H1 (cell line): ENCODE measurements around the gene DGKD. TPM values are rescaled to one million over a fixed set of nuclear protein-coding genes. Genes with fewer than 3 reads are reported as not detected.

ENCODE experiments used
- CTCF ChIA-PET: fragments of 300-600 bp; sonication (Branson Sonifier 250); formaldehyde crosslinking; loops from one replicate; lab custom pipeline; 2021; ENCODE audit not compliant: partially characterized antibody; lab: Charles Lee
- POLR2A ChIA-PET: fragments of 300-600 bp; sonication (Branson Sonifier 250); formaldehyde crosslinking; loops from one replicate; lab custom pipeline; 2021; ENCODE audit warnings: inconsistent platforms; ENCODE audit not compliant: partially characterized antibody; lab: Charles Lee
- DNase-seq, 2 experiments: peaks; one replicate each; pipeline versions ENCODE4 v3.0.0 to v3.0.0-alpha.2; 2010 to 2022; ENCODE audit warnings: low spot score in 2 of 2, low read depth in 1 of 2, mixed read lengths in 1 of 2
- FAIRE-seq: peaks from 2 replicates; lab custom pipeline; 2011; peaks lifted over from hg19 to GRCh38; lab: Jason Lieb, UNC
- H2AFZ ChIP-seq: 2 replicates; pipeline ENCODE4 v1.8.1; 2012; ENCODE audit warnings: low read length, inconsistent platforms
- H2AK5ac ChIP-seq: 2 replicates; pipeline ENCODE4 v1.6.1; 2013; ENCODE audit warnings: low read depth, low read length
- H2BK120ac ChIP-seq: replicated peaks from 2 replicates; pipeline ENCODE3; 2013; ENCODE audit warnings: low read depth, low read length, inconsistent platforms
- H2BK12ac ChIP-seq: 2 replicates; pipeline ENCODE4 v1.6.1; 2013; ENCODE audit warnings: low read depth, low read length
- H2BK15ac ChIP-seq: 2 replicates; pipeline ENCODE4 v1.6.1; 2013; ENCODE audit warnings: low read length
- H2BK20ac ChIP-seq: 2 replicates; pipeline ENCODE4 v1.6.1; 2013; ENCODE audit warnings: low read length
- H2BK5ac ChIP-seq: 2 replicates; pipeline ENCODE4 v1.6.1; 2013; ENCODE audit warnings: low read depth, low read length
- H3K14ac ChIP-seq: 2 replicates; pipeline ENCODE4 v1.6.1; 2013; ENCODE audit warnings: inconsistent platforms; ENCODE audit not compliant: insufficient read length
- H3K18ac ChIP-seq: 2 replicates; pipeline ENCODE4 v1.6.1; 2013; ENCODE audit warnings: low read length; ENCODE audit errors: extremely low read depth
- H3K23ac ChIP-seq: 2 replicates; pipeline ENCODE4 v1.6.1; 2013; ENCODE audit warnings: inconsistent platforms; ENCODE audit not compliant: insufficient read length
- H3K23me2 ChIP-seq: 2 replicates; pipeline ENCODE4 v1.6.1; 2013; ENCODE audit warnings: low read depth, low read length
- H3K27ac ChIP-seq: 2 replicates; pipeline ENCODE4 v1.6.1; 2011; ENCODE audit warnings: low read depth, low read length, inconsistent platforms
- H3K27me3 ChIP-seq, 4 experiments: replicated peaks in 1 of 4; 1 replicate in 1 of 4; 2 replicates in 3 of 4; pipeline versions ENCODE4 v1.6.1 to v1.8.1; 2011 to 2013; ENCODE audit warnings: low read length in 3 of 4, mild to moderate bottlenecking in 3 of 4, inconsistent platforms in 2 of 4, mixed read lengths in 2 of 4, moderate library complexity in 1 of 4; ENCODE audit not compliant: control insufficient read depth in 3 of 4, insufficient read depth in 3 of 4; ENCODE audit errors: extremely low read depth in 1 of 4
- H3K36me3 ChIP-seq, 4 experiments: 2 replicates each; pipeline versions ENCODE4 v1.6.1 to v1.8.1; 2011 to 2013; ENCODE audit warnings: mild to moderate bottlenecking in 4 of 4, low read length in 3 of 4, moderate library complexity in 2 of 4, control low read depth in 1 of 4, inconsistent platforms in 1 of 4; ENCODE audit not compliant: insufficient read depth in 4 of 4, control insufficient read depth in 2 of 4
- H3K4ac ChIP-seq: replicated peaks from 2 replicates; pipeline ENCODE3; 2013; ENCODE audit warnings: low read length, low read depth, mixed read lengths, inconsistent platforms; ENCODE audit not compliant: insufficient read length
- H3K4me1 ChIP-seq, 4 experiments: replicated peaks in 1 of 4; 1 replicate in 1 of 4; 2 replicates in 3 of 4; pipeline versions ENCODE4 v1.6.1 to v1.8.1; 2011 to 2013; ENCODE audit warnings: low read length in 3 of 4, inconsistent platforms in 2 of 4, mixed read lengths in 1 of 4; ENCODE audit not compliant: insufficient read depth in 4 of 4, control insufficient read depth in 3 of 4
- H3K4me2 ChIP-seq, 2 experiments: 2 replicates each; pipeline versions ENCODE4 v1.6.1 to v1.8.1; 2011 to 2013; ENCODE audit warnings: low read depth in 2 of 2, low read length in 2 of 2, control low read depth in 1 of 2, inconsistent platforms in 1 of 2, mild to moderate bottlenecking in 1 of 2; ENCODE audit not compliant: insufficient read depth in 1 of 2
- H3K4me3 ChIP-seq, 4 experiments: fragments of 200-600, 300-600 bp in 1 of 4; sonication (generic), shearing (Covaris generic), sonication (Bioruptor Twin) in 1 of 4; 2 replicates each; pipeline versions ENCODE4 v1.5.1 to v1.8.1; 2011 to 2016; ENCODE audit warnings: low read length in 4 of 4, low read depth in 3 of 4, control low read depth in 2 of 4, inconsistent platforms in 2 of 4, mild to moderate bottlenecking in 2 of 4, mixed read lengths in 1 of 4, moderate library complexity in 1 of 4; ENCODE audit not compliant: insufficient read depth in 2 of 4; ENCODE audit errors: extremely low read depth in 1 of 4
- H3K56ac ChIP-seq: replicated peaks from 2 replicates; pipeline ENCODE3; 2013; ENCODE audit warnings: low read depth, mild to moderate bottlenecking, mixed read lengths, low read length, inconsistent platforms; ENCODE audit not compliant: insufficient read length
- H3K79me1 ChIP-seq: 2 replicates; pipeline ENCODE4 v1.6.1; 2013; ENCODE audit warnings: low read depth, low read length, control low read depth
- H3K79me2 ChIP-seq, 2 experiments: 2 replicates each; pipeline versions ENCODE4 v1.6.1 to v1.8.1; 2012 to 2013; ENCODE audit warnings: low read length in 2 of 2, mild to moderate bottlenecking in 2 of 2, inconsistent platforms in 1 of 2; ENCODE audit not compliant: insufficient read depth in 2 of 2, control insufficient read depth in 1 of 2
- H3K9ac ChIP-seq, 4 experiments: replicated peaks in 1 of 4; 1 replicate in 1 of 4; 2 replicates in 3 of 4; pipeline versions ENCODE4 v1.6.1 to v1.8.1; 2011 to 2013; ENCODE audit warnings: low read depth in 3 of 4, low read length in 3 of 4, control low read depth in 2 of 4, mild to moderate bottlenecking in 2 of 4, moderate library complexity in 2 of 4, inconsistent platforms in 1 of 4; ENCODE audit errors: extremely low read depth in 1 of 4
- H3K9me3 ChIP-seq, 2 experiments: 2 replicates each; pipeline versions ENCODE4 v1.6.1 to v1.8.1; 2012 to 2013; ENCODE audit warnings: mild to moderate bottlenecking in 2 of 2, moderate library complexity in 2 of 2, control low read depth in 1 of 2, inconsistent platforms in 1 of 2, low read depth in 1 of 2, low read length in 1 of 2, mixed read lengths in 1 of 2; ENCODE audit not compliant: insufficient read depth in 2 of 2
- H4K20me1 ChIP-seq, 2 experiments: replicated peaks in 1 of 2; 2 replicates each; pipeline versions ENCODE3 to v1.8.1; 2011 to 2013; ENCODE audit warnings: inconsistent platforms in 2 of 2, low read length in 2 of 2, mild to moderate bottlenecking in 1 of 2; ENCODE audit not compliant: insufficient read depth in 2 of 2, control insufficient read depth in 1 of 2
- H4K5ac ChIP-seq: 2 replicates; pipeline ENCODE4 v1.6.1; 2013; ENCODE audit warnings: low read length, low read depth, mixed read lengths, inconsistent platforms; ENCODE audit not compliant: insufficient read length
- H4K8ac ChIP-seq: 2 replicates; pipeline ENCODE4 v1.8.0; 2013; ENCODE audit warnings: mild to moderate bottlenecking, moderate library complexity, low read length, inconsistent platforms; ENCODE audit not compliant: insufficient read depth; ENCODE audit errors: extremely low read depth
- H4K91ac ChIP-seq: replicated peaks from 2 replicates; pipeline ENCODE3; 2013; ENCODE audit warnings: low read length, mixed read lengths, inconsistent platforms; ENCODE audit not compliant: insufficient read length
- BRCA1 ChIP-seq: IDR thresholded peaks from 2 replicates; pipeline ENCODE4 v1.6.1; 2012; ENCODE audit warnings: low read depth, low read length, improper control_type of control experiment
- CBX8 ChIP-seq: fragments of 300-800, 300-1000 bp; sonication (generic); IDR thresholded peaks from 2 replicates; pipeline ENCODE4 v1.7.1; 2016; ENCODE audit warnings: low read depth, low read length, borderline replicate concordance
- FOSL1 ChIP-seq: IDR thresholded peaks from 2 replicates; pipeline ENCODE4 v1.6.1; 2011; ENCODE audit warnings: mild to moderate bottlenecking, low read depth, low read length, moderate library complexity; ENCODE audit not compliant: insufficient read depth
- HDAC6 ChIP-seq: IDR thresholded peaks from one replicate; pipeline ENCODE4 v1.7.1; 2012; ENCODE audit warnings: low read depth, mild to moderate bottlenecking, inconsistent platforms, low read length, moderate library complexity
- JUN ChIP-seq: IDR thresholded peaks from 2 replicates; pipeline ENCODE4 v1.6.1; 2011; ENCODE audit warnings: low read depth, mild to moderate bottlenecking, improper control_type of control experiment, low read length
- NRF1 ChIP-seq: IDR thresholded peaks from 2 replicates; pipeline ENCODE4 v1.6.1; 2011; ENCODE audit warnings: mild to moderate bottlenecking, low read depth, low read length, improper control_type of control experiment
- POLR2A ChIP-seq, 2 experiments: IDR thresholded peaks; 1 replicate in 1 of 2; 2 replicates in 1 of 2; pipeline ENCODE4 v1.6.1; 2011; ENCODE audit warnings: low read depth in 2 of 2, low read length in 2 of 2, mild to moderate bottlenecking in 2 of 2; ENCODE audit errors: control extremely low read depth in 1 of 2
- POU5F1 ChIP-seq: IDR thresholded peaks from 2 replicates; pipeline ENCODE4 v1.6.1; 2011; ENCODE audit warnings: low read depth, mild to moderate bottlenecking, low read length, moderate library complexity
- RFX5 ChIP-seq: IDR thresholded peaks from 2 replicates; pipeline ENCODE4 v1.6.1; 2011; ENCODE audit warnings: low read depth, low read length, improper control_type of control experiment, borderline replicate concordance
- RNF2 ChIP-seq: fragments of 200-900, 300-1000 bp; sonication (generic); IDR thresholded peaks from 2 replicates; pipeline ENCODE4 v1.7.1; 2016; ENCODE audit warnings: borderline replicate concordance, low read depth, mild to moderate bottlenecking, antibody characterized with exemption, low read length; ENCODE audit not compliant: poor library complexity, severe bottlenecking; ENCODE audit errors: missing control alignments
- SP4 ChIP-seq: IDR thresholded peaks from 2 replicates; pipeline ENCODE4 v1.6.1; 2012; ENCODE audit warnings: low read length, inconsistent platforms
- YY1 ChIP-seq: IDR thresholded peaks from 2 replicates; pipeline ENCODE4 v1.6.1; 2011; ENCODE audit warnings: low read depth, mild to moderate bottlenecking, low read length
- WGBS, 2 experiments: shearing (Covaris generic) in 1 of 2; methylation state at CpG; one replicate each; pipeline versions ENCODE4 v1.1.6 to v1.1.7; 2013 to 2015; ENCODE audit warnings: low lambda C conversion rate in 2 of 2, mixed read lengths in 2 of 2, inconsistent platforms in 1 of 2, low coverage in 1 of 2, missing lambda C conversion rate in 1 of 2; ENCODE audit not compliant: insufficient replicate concordance in 2 of 2, insufficient coverage in 1 of 2, insufficient read length in 1 of 2; ENCODE audit errors: extremely low coverage in 1 of 2, missing lambda C conversion rate in 1 of 2; 5-methylcytosine and 5-hydroxymethylcytosine counted together
- polyA plus RNA-seq, 7 experiments: library from polyadenylated mRNA; depleted of rRNA in 3 of 7; stranded (reverse) in 5 of 7; unstranded in 2 of 7; fragments of >200 nt in 5 of 7; fragments of 200-250 nt in 2 of 7; gene quantifications; 1 replicate in 5 of 7; 2 replicates in 1 of 7; 4 replicates in 1 of 7; pipeline versions ENCODE4 v1.2.1 to v1.2.3, GENCODE V29; 2011 to 2013; ENCODE audit warnings: missing spikeins in 2 of 7, mixed read lengths in 2 of 7
- total RNA-seq: library from RNA; stranded (reverse); fragmentation: NEBNext Ultra II Directional; extraction: Animal tissue kit (Norgen Biotek cat#: 25700); gene quantifications from 2 replicates; pipeline ENCODE4 v1.2.1, GENCODE V29; 2021
- TF ChIP-seq, protein P1 (sequence below): IDR thresholded peaks from 2 replicates; pipeline ENCODE4 v1.6.1; 2011; ENCODE audit warnings: low read depth, mild to moderate bottlenecking, low read length; ENCODE audit not compliant: insufficient read depth

Gene DGKD
- total and polyA plus RNA-seq, 2 of the 8 experiments (the other 6 are each of a cell fraction or from before 2014, with no cell fraction given) = 7.7 to 30.9 TPM

DNA sequence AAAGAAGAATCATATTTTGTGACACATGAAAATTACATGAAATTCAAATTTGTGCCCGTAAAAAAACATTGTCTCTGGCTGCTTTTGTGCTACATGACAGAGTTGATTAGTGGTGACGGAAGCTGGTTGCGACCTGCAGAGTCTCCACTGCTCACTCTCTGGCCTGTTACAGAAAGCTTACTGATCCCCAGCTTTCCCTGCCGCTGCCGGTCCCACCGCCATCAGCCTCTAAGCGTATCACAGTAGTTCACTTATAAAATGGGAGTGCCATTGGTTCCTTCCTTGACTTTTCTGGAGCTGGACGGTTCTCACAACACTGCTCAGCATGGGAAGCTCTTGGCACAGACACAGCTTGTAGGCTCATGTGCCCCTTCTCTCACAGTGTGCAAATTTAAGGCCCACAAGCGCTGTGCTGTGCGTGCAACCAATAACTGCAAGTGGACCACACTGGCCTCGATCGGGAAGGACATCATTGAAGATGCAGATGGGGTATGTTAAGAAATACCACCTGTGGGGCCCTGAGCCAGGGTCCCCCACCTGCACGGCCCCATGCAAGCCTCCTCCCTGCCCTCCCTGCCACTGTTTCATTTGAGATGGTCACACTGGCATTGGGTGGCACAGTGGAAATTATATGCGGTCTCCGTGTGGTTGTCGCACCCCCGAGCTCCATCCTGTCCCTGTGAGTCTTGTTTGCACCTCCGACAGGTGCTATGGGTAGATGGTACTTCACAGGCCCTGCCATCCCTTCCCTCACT, 81.3 kb downstream of the DGKD start:
- H3K9ac ChIP-seq = no peak overlapping the region
- H3K56ac ChIP-seq = no peak overlapping the region
- H3K4me3 ChIP-seq = no peak overlapping the region
- no peak for DNase-seq
- no peak overlapping the region for H3K14ac ChIP-seq
- H3K23me2 ChIP-seq = no peaks in the 10 kb centered on the region; the same call in 1 of the 2 replicates
- H2BK15ac ChIP-seq = no peak overlapping the region
- ChIA-PET CTCF (interaction anchor here (0.6 to 2.5 kb wide), 7 partner anchors 8 to 48 kb away, joined by 3 to 11 read pairs (median 3); no protein-coding TSS in a partner anchor), POLR2A (no interaction called here)
- no peak overlapping the region for H3K27ac ChIP-seq
- H3K79me1 ChIP-seq = no peaks in the 10 kb centered on the region
- no peak overlapping the region for H3K18ac ChIP-seq
- WGBS, 2 experiments = 89% methylated on average over 18 of the region's 18 CpGs; no CpG with 5 or more reads in 1 of the 2 experiments
- no peak overlapping the region for H2BK12ac ChIP-seq
- no peak overlapping the region for H3K23ac ChIP-seq
- no peak overlapping the region for H4K5ac ChIP-seq
- no peak overlapping the region; the same call in 1 of the 2 replicates for H2BK5ac ChIP-seq
- no peak for FAIRE-seq
- no peaks in the 10 kb centered on the region for H3K27me3 ChIP-seq
- H3K79me2 ChIP-seq = no peaks in the 10 kb centered on the region
- no peak overlapping the region for H2AK5ac ChIP-seq
- H3K4ac ChIP-seq = no peak overlapping the region
- H2BK20ac ChIP-seq = no peak overlapping the region
- no peak overlapping the region for H2AFZ ChIP-seq
- H2BK120ac ChIP-seq = no peak overlapping the region
- no peak overlapping the region for H3K4me2 ChIP-seq
- no peaks in the 10 kb centered on the region for H3K4me1 ChIP-seq
- H4K20me1 ChIP-seq = peaks cover 0 to 5% of the 10 kb centered on the region in 2 experiments
- H4K91ac ChIP-seq = no peak overlapping the region
- no peak overlapping the region; the same call in 1 of the 2 replicates for H4K8ac ChIP-seq
- no peaks in the 10 kb centered on the region for H3K9me3 ChIP-seq
- no peak for TF ChIP-seq FOSL1
- TF ChIP-seq HDAC6 = no peak
- TF ChIP-seq RFX5 = no peak
- TF ChIP-seq POLR2A (IDR thresholded peaks at IDR 0.05; ENCODE audit: control extremely low read depth in 1 of 2, low read depth in 2 of 2, low read length in 2 of 2) = no peak
- TF ChIP-seq POU5F1 = no peak
- TF ChIP-seq CBX8 = no peak
- TF ChIP-seq JUN = no peak
- TF ChIP-seq, protein P1, sequence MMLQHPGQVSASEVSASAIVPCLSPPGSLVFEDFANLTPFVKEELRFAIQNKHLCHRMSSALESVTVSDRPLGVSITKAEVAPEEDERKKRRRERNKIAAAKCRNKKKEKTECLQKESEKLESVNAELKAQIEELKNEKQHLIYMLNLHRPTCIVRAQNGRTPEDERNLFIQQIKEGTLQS = no peak
- TF ChIP-seq YY1 = no peak
- TF ChIP-seq BRCA1 = no peak
- TF ChIP-seq NRF1 = no peak
- TF ChIP-seq RNF2 = no peak
- no peak for TF ChIP-seq SP4
- TF ChIP-seq, all 59 proteins: peak for 0
- no peaks in the 10 kb centered on the region; a peak in 2 of 8 replicates for H3K36me3 ChIP-seq
